PFSK-1 (cell line): ENCODE results near the gene AURKA.

ENCODE experiments used
- FOXP2 ChIP-seq: optimal IDR thresholded peaks from 2 replicates; pipeline ENCODE3; 2011; ENCODE audit warnings: borderline replicate concordance, control low read depth, inconsistent platforms; ENCODE audit not compliant: insufficient read depth; ENCODE audit errors: extremely low read length, extremely low read depth
- POLR2AphosphoS5 ChIP-seq: IDR thresholded peaks from 2 replicates; pipeline ENCODE4 v1.6.1; 2012; ENCODE audit warnings: low read depth, mild to moderate bottlenecking, control low read depth, low read length, moderate library complexity
- SIN3A ChIP-seq: IDR thresholded peaks from 2 replicates; pipeline ENCODE4 v1.6.1; 2012; ENCODE audit warnings: mild to moderate bottlenecking, low read length, moderate library complexity, borderline replicate concordance; ENCODE audit not compliant: insufficient read depth
- TAF1 ChIP-seq: IDR thresholded peaks from 2 replicates; pipeline ENCODE4 v1.6.1; 2012; ENCODE audit warnings: low read length, control low read depth, borderline replicate concordance; ENCODE audit not compliant: insufficient read depth
- TF ChIP-seq, protein P1 (sequence below), 2 experiments: IDR thresholded peaks; 2 replicates each; pipeline versions ENCODE4 v1.6.1 to v1.8.0; 2011 to 2012; ENCODE audit warnings: low read depth in 2 of 2, low read length in 2 of 2, control low read depth in 1 of 2, inconsistent platforms in 1 of 2, mild to moderate bottlenecking in 1 of 2, moderate library complexity in 1 of 2; ENCODE audit not compliant: insufficient read depth in 1 of 2

Gene AURKA

GRCh38 chr20:56430957-56431356 lies 38.9 kb upstream of the AURKA start:
- TF ChIP-seq TAF1 = no peak
- no peak for TF ChIP-seq FOXP2
- TF ChIP-seq, protein P1, sequence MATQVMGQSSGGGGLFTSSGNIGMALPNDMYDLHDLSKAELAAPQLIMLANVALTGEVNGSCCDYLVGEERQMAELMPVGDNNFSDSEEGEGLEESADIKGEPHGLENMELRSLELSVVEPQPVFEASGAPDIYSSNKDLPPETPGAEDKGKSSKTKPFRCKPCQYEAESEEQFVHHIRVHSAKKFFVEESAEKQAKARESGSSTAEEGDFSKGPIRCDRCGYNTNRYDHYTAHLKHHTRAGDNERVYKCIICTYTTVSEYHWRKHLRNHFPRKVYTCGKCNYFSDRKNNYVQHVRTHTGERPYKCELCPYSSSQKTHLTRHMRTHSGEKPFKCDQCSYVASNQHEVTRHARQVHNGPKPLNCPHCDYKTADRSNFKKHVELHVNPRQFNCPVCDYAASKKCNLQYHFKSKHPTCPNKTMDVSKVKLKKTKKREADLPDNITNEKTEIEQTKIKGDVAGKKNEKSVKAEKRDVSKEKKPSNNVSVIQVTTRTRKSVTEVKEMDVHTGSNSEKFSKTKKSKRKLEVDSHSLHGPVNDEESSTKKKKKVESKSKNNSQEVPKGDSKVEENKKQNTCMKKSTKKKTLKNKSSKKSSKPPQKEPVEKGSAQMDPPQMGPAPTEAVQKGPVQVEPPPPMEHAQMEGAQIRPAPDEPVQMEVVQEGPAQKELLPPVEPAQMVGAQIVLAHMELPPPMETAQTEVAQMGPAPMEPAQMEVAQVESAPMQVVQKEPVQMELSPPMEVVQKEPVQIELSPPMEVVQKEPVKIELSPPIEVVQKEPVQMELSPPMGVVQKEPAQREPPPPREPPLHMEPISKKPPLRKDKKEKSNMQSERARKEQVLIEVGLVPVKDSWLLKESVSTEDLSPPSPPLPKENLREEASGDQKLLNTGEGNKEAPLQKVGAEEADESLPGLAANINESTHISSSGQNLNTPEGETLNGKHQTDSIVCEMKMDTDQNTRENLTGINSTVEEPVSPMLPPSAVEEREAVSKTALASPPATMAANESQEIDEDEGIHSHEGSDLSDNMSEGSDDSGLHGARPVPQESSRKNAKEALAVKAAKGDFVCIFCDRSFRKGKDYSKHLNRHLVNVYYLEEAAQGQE (IDR thresholded peaks at IDR 0.05; ENCODE audit: insufficient read depth in 1 of 2, low read depth in 2 of 2, low read length in 2 of 2) = no peak
- TF ChIP-seq SIN3A = no peak
- no peak for TF ChIP-seq POLR2AphosphoS5

GRCh38 chr20:56430461-56430860 lies 38.4 kb upstream of the AURKA start:
- no peak for TF ChIP-seq POLR2AphosphoS5
- no peak for TF ChIP-seq SIN3A
- no peak for TF ChIP-seq TAF1
- TF ChIP-seq FOXP2 = no peak
- TF ChIP-seq, protein P1 (IDR thresholded peaks at IDR 0.05; ENCODE audit: insufficient read depth in 1 of 2, low read depth in 2 of 2, low read length in 2 of 2) = no peak

- no peak for TF ChIP-seq FOXP2
- TF ChIP-seq POLR2AphosphoS5 = no peak
- TF ChIP-seq TAF1 = no peak
- TF ChIP-seq SIN3A = no peak
- TF ChIP-seq, protein P1 (IDR thresholded peaks at IDR 0.05; ENCODE audit: insufficient read depth in 1 of 2, low read depth in 2 of 2, low read length in 2 of 2) = no peak
Observed at GRCh38 chr20:56429941-56430340, 37.9 kb upstream of the AURKA start.

- TF ChIP-seq POLR2AphosphoS5 = no peak
- TF ChIP-seq TAF1 = no peak
- TF ChIP-seq, protein P1 (IDR thresholded peaks at IDR 0.05; ENCODE audit: insufficient read depth in 1 of 2, low read depth in 2 of 2, low read length in 2 of 2) = no peak
- TF ChIP-seq SIN3A = no peak
- TF ChIP-seq FOXP2 = no peak
Observed at GRCh38 chr20:56429502-56429901, 37.5 kb upstream of the AURKA start.

GRCh38 chr20:56428881-56429280 lies 36.9 kb upstream of the AURKA start:
- no peak for TF ChIP-seq FOXP2
- TF ChIP-seq, protein P1 (IDR thresholded peaks at IDR 0.05; ENCODE audit: insufficient read depth in 1 of 2, low read depth in 2 of 2, low read length in 2 of 2) = no peak
- no peak for TF ChIP-seq TAF1
- TF ChIP-seq SIN3A = no peak
- no peak for TF ChIP-seq POLR2AphosphoS5
